GM12873 (cell line): Measurements from ENCODE around the gene ARHGEF40.

Source experiments
- CTCF ChIP-seq: IDR thresholded peaks from 2 replicates; pipeline ENCODE4 v1.5.1; 2012; ENCODE audit warnings: low read depth, mild to moderate bottlenecking, moderate library complexity, low read length, control low read depth; ENCODE audit not compliant: insufficient read depth; ENCODE audit errors: missing control alignments

The ARHGEF40 gene

GRCh38 chr14:21042918-21043317 lies 27.2 kb upstream of the ARHGEF40 start:
- no peak for TF ChIP-seq CTCF

GRCh38 chr14:21043387-21043973 lies 26.6 kb upstream of the ARHGEF40 start:
- TF ChIP-seq CTCF, result no peak

- TF ChIP-seq CTCF, result no peak
These were observed 26.0 kb upstream of the ARHGEF40 start for GRCh38 chr14:21043974-21044618.

DNA sequence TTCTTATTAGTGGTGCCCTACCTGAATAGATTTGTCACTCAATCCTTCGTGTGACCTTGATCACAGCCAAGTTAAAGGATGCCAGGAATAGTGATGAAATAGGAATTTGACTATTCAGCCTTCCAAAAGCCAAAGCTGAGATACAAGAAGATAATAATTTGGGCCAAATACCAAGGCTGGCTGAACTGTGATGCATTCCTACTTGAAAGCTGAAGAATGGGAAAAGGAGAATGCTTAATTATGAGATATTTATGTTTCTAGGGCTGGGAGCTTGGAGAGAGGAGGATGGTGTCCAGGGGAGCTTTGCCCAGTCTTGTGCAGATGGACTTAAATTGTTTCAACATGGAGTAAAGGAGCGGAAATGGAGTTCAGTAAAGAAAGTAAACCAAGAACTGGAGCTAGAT lies 22.7 kb upstream of the ARHGEF40 start:
- no peak for TF ChIP-seq CTCF

DNA sequence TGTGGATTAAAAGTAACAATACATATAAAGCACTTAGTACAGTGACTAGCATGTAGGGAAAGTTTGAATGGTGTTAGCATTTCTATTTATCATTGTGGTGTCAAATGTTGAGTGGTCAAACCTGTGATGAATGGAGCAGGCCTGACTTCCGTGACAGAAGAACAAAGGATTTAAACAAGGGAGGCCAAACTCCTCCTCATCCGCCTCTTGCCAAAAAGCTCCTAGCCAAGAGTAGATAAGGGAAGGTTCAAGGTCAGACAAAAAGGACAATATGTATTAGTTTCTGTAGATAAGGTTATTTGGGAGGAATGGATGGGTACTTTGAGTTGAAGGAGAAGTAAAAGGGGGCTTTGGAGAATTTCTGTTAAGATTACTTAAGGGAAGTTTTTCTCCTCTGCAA lies 21.5 kb upstream of the ARHGEF40 start:
- TF ChIP-seq CTCF, result no peak

DNA sequence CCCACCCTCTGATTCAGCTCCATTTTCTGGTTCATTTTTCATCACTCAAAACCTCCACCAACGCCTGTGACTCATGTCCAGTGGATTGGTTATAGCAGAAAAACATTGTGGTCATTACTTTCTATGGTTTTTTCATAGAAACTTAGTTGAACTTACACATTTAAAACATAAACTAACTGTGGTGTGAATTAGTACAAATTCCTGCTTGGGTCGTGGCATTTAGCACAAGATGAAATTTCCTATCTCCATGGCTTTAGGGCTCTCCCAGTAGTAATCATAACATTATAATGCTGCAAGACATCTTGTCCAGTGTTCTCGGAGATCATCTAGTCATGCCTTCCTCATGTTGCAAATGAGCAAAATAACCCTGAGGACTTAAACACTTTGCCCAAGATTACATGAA lies 20.8 kb upstream of the ARHGEF40 start:
- no peak for TF ChIP-seq CTCF

- TF ChIP-seq CTCF, result no peak
These were observed 19.5 kb upstream of the ARHGEF40 start for GRCh38 chr14:21050597-21050996.
